Measurements from ENCODE around the gene FAM184B. TPM values are rescaled to one million over a fixed set of nuclear protein-coding genes. Genes with fewer than 3 reads are reported as not detected.

FAM184B gene
- total RNA-seq, 1 donor = not detected

DNA sequence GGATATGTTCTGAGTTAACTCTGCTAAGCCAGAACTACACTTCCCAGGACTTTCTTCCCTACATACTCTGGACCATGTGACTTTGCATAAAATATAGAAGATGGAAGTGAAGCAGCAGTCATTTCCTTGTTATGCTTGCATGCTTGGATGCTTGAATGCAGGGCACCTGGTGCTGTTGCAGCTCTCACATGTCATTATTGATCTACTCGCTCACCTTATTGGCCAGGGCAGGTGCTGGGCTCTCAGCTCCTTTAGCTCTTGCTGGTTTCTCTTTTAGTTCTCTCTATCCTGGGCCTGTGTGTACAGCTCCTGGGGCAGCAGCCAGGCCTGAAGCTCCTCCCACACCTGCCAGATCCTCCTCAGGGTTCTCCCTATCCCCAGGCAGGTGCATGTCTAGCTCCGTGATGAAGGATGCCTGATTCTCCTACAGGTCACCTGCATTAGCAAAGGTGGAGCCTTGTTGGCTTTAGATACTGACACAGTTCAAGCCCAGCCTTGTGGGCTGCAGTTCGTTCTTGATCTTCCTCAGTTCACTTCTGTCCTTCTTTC lies 113.7 kb downstream of the FAM184B start:
- Histone ChIP-seq H3K9me3 (ENCODE audit: low read depth, low read length) (no peaks in the 10 kb centered on the region), H3K27me3 (ENCODE audit: insufficient read depth, low read length) (no peaks in the 10 kb centered on the region), H3K4me2 (ENCODE audit: insufficient read depth, low read length) (no peak overlapping the region), H4K20me1 (ENCODE audit: insufficient read depth, low read length) (no peaks in the 10 kb centered on the region), H3K79me2 (ENCODE audit: insufficient read depth, low read length) (no peaks in the 10 kb centered on the region), H2AFZ (ENCODE audit: low read length) (no peak overlapping the region), H3K4me3 (ENCODE audit: insufficient read depth, low read length) (no peak overlapping the region), H3K36me3 (ENCODE audit: insufficient read depth, low read length) (no peaks in the 10 kb centered on the region), H3K27ac (ENCODE audit: low read depth, low read length) (no peak overlapping the region), H3K4me1 (ENCODE audit: insufficient read depth, low read length) (no peaks in the 10 kb centered on the region)
- DNase-seq (ENCODE audit: insufficient read length, low spot score, missing footprints) = no peak
- TF ChIP-seq, protein P1, sequence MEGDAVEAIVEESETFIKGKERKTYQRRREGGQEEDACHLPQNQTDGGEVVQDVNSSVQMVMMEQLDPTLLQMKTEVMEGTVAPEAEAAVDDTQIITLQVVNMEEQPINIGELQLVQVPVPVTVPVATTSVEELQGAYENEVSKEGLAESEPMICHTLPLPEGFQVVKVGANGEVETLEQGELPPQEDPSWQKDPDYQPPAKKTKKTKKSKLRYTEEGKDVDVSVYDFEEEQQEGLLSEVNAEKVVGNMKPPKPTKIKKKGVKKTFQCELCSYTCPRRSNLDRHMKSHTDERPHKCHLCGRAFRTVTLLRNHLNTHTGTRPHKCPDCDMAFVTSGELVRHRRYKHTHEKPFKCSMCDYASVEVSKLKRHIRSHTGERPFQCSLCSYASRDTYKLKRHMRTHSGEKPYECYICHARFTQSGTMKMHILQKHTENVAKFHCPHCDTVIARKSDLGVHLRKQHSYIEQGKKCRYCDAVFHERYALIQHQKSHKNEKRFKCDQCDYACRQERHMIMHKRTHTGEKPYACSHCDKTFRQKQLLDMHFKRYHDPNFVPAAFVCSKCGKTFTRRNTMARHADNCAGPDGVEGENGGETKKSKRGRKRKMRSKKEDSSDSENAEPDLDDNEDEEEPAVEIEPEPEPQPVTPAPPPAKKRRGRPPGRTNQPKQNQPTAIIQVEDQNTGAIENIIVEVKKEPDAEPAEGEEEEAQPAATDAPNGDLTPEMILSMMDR (IDR thresholded peaks at IDR 0.05; ENCODE audit: extremely low read depth, low read depth, low read length) = no peak

DNA sequence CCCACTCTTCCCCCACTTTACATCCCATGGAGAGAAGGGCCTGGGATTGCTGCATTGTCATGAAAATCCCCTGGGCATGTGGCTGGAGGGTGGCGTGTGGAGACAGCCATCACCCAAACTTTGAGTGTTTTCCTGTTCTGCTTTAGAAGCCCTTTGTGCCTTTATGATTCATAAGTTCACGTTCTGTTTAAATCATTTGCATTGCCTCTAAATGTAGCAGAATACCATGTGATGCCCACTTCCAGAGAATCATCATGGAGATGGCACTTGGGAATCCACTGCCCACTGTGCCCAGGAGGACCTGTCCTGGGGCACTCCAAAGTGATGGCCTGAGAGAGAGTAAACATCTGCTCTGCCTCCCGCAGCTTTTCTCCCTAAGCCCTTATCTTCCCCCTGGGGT lies 114.2 kb downstream of the FAM184B start:
- Histone ChIP-seq H3K4me2 (ENCODE audit: insufficient read depth, low read length) (no peak overlapping the region), H3K4me3 (ENCODE audit: insufficient read depth, low read length) (no peak overlapping the region), H3K36me3 (ENCODE audit: insufficient read depth, low read length) (no peaks in the 10 kb centered on the region), H2AFZ (ENCODE audit: low read length) (no peak overlapping the region), H3K9me3 (ENCODE audit: low read depth, low read length) (no peaks in the 10 kb centered on the region), H3K27me3 (ENCODE audit: insufficient read depth, low read length) (no peaks in the 10 kb centered on the region), H4K20me1 (ENCODE audit: insufficient read depth, low read length) (no peaks in the 10 kb centered on the region), H3K4me1 (ENCODE audit: insufficient read depth, low read length) (no peaks in the 10 kb centered on the region), H3K79me2 (ENCODE audit: insufficient read depth, low read length) (no peaks in the 10 kb centered on the region), H3K27ac (ENCODE audit: low read depth, low read length) (no peak overlapping the region)
- TF ChIP-seq, protein P1 (IDR thresholded peaks at IDR 0.05; ENCODE audit: extremely low read depth, low read depth, low read length) = no peak
- DNase-seq (ENCODE audit: insufficient read length, low spot score, missing footprints) = no peak

- H3K4me3 ChIP-seq (ENCODE audit: insufficient read depth, low read length) = no peak overlapping the region
- H3K27ac ChIP-seq (ENCODE audit: low read depth, low read length) = no peak overlapping the region
- TF ChIP-seq, protein P1 (IDR thresholded peaks at IDR 0.05; ENCODE audit: extremely low read depth, low read depth, low read length) = no peak
These were observed 115.6 kb downstream of the FAM184B start for GRCh38 chr4:17665852-17666251.

GRCh38 chr4:17665346-17665745 lies 116.1 kb downstream of the FAM184B start:
- H3K4me3 ChIP-seq (ENCODE audit: insufficient read depth, low read length) = no peak overlapping the region

More at GRCh38 chr4:17665852-17666251, 115.6 kb downstream of the FAM184B start:
- H3K9me3 ChIP-seq (ENCODE audit: low read depth, low read length) = no peaks in the 10 kb centered on the region
- H3K4me2 ChIP-seq (ENCODE audit: insufficient read depth, low read length) = no peak overlapping the region
- DNase-seq (ENCODE audit: insufficient read length, low spot score, missing footprints) = no peak
- no peaks in the 10 kb centered on the region for H3K36me3 ChIP-seq (ENCODE audit: insufficient read depth, low read length)
- no peaks in the 10 kb centered on the region for H4K20me1 ChIP-seq (ENCODE audit: insufficient read depth, low read length)
- no peaks in the 10 kb centered on the region for H3K27me3 ChIP-seq (ENCODE audit: insufficient read depth, low read length)
- H3K79me2 ChIP-seq (ENCODE audit: insufficient read depth, low read length) = no peaks in the 10 kb centered on the region
- H3K4me1 ChIP-seq (ENCODE audit: insufficient read depth, low read length) = no peaks in the 10 kb centered on the region
- H2AFZ ChIP-seq (ENCODE audit: low read length) = no peak overlapping the region

More at GRCh38 chr4:17665346-17665745, 116.1 kb downstream of the FAM184B start:
- DNase-seq (ENCODE audit: insufficient read length, low spot score, missing footprints) = no peak
- TF ChIP-seq, protein P1 (IDR thresholded peaks at IDR 0.05; ENCODE audit: extremely low read depth, low read depth, low read length) = no peak
- H4K20me1 ChIP-seq (ENCODE audit: insufficient read depth, low read length) = no peaks in the 10 kb centered on the region
- no peaks in the 10 kb centered on the region for H3K79me2 ChIP-seq (ENCODE audit: insufficient read depth, low read length)
- no peaks in the 10 kb centered on the region for H3K4me1 ChIP-seq (ENCODE audit: insufficient read depth, low read length)
- H3K4me2 ChIP-seq (ENCODE audit: insufficient read depth, low read length) = no peak overlapping the region
- no peaks in the 10 kb centered on the region for H3K27me3 ChIP-seq (ENCODE audit: insufficient read depth, low read length)
- no peaks in the 10 kb centered on the region for H3K36me3 ChIP-seq (ENCODE audit: insufficient read depth, low read length)
- no peak overlapping the region for H3K27ac ChIP-seq (ENCODE audit: low read depth, low read length)
- H3K9me3 ChIP-seq (ENCODE audit: low read depth, low read length) = no peaks in the 10 kb centered on the region
- H2AFZ ChIP-seq (ENCODE audit: low read length) = no peak overlapping the region

All from osteoblast (primary cell).